Measurements from ENCODE around the gene F5.
"Not testable (repeated sequence)": the region's sequence is repeated elsewhere in the genome, so short reads cannot be mapped to it uniquely, and the experiment has no call there.

The F5 gene

GRCh38 chr1:169538998-169539871 is 47.0 kb downstream of the F5 start:
- DNase-seq, result no peak

DNA sequence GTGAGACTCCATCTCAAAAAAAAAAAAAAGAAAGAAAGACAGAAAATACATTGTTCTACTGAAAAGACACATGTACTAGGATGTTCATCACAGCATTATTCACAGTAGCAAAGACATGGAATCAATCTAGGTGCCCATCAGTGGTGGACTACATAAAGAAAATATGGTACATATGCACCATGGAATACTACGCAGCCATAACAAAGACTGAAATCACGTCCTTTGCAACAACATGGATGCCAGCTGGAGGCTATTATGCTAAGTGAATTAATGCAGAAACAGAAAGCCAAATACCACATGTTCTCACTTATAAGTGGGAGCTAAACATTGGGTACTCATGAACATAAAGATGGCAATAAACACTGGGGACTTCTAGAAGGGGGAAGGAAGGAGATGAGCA is 51.6 kb downstream of the F5 start:
- no peak for DNase-seq

DNA sequence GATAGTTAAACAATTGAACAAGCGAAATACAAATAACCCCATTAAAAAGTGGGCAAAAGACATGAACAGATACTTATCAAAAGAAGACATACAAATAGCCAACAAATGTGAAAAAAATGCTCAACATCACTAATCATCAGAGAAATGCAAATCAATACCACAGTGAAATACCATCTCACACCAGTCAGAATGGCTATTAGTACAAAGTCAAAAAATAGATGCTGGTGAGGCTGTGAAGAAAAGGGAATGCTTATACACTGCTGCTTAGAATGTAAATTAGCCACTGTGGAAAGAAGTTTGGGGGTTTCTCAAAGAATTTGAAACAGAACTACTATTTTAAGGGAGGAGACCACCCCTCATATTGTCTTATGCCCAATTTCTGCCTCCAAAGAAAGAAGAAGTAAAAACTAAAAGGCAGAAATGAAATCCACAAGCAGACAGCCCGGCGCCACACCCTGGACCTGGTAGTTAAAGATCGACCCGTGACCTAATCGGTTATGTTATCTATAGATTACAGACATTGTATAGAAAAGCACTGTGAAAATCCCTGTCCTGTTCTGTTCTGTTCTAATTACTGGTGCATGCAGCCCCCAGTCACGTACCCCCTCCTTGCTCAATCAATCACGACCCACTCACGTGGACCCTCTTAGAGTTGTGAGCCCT is 52.6 kb downstream of the F5 start:
- not testable (repeated sequence) for DNase-seq

GRCh38 chr1:169530448-169530847 is 55.8 kb downstream of the F5 start:
- no peak for DNase-seq

- DNase-seq, result no peak
Measured at GRCh38 chr1:169529068-169529642, 57.1 kb downstream of the F5 start.

- DNase-seq, result no peak
Measured at GRCh38 chr1:169528215-169529067, 57.8 kb downstream of the F5 start.

- no peak for DNase-seq
Measured at GRCh38 chr1:169527451-169528214, 58.6 kb downstream of the F5 start.

- DNase-seq, result no peak
Measured at GRCh38 chr1:169527001-169527400, 59.3 kb downstream of the F5 start.

- no peak for DNase-seq
Measured at GRCh38 chr1:169526120-169526832, 60.0 kb downstream of the F5 start.

DNA sequence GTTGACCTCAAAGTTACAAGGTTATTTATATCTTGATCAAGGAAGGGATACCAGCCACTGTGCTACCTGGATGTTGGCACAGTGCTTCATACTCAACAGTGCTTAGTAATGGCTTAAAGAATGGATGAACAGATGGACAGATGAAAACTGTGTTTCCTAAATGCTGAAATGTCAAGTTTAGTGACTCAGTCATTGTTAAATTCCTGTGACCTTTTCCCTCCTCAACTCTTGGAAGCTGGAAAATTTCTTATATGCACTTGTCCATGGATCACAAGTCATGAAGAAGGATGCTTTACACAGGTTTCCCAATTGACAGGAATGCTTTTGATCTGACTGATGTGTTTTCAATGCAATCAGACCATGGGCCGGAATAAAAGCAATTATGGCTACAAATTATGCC is 60.9 kb downstream of the F5 start:
- DNase-seq, result no peak

DNA sequence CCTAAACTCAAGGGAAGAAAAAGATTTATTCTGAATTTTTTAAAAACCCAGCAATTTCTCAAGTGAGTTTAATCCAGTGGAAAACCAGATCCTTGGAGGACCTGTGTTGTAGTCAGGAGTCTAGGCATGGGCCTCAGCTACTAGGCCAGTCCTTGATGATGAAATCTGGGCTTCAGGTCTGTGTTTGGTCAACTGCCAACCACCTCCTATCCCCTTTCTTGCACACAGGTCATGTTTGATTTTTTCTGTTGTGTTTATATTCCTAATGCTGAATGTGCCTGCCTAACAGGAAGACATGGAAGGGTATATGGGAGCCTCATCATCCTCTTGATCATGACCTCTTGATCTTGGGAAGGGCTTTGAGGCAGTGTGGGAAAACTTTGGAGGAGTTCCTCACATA is 62.4 kb downstream of the F5 start:
- no peak for DNase-seq

DNA sequence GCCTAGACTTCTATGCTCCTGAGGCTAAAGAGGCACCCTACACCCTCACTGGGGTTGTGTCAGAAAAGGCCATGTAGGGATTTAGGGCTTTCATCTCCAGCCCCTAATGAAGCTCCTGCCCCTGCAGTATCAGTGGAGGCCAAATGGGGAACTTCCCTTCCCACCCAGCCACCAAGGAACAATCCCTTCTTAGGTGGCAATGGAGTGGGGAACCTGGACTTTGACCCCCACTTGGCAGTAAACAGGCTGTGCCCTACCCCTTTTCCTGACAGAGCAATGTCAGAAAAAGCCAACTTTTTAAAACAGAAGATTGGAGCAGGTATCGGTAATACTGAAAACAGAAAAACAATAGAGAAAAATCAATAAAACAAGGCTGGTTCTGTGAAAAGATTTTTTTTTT is 65.1 kb downstream of the F5 start:
- no peak for DNase-seq

DNA sequence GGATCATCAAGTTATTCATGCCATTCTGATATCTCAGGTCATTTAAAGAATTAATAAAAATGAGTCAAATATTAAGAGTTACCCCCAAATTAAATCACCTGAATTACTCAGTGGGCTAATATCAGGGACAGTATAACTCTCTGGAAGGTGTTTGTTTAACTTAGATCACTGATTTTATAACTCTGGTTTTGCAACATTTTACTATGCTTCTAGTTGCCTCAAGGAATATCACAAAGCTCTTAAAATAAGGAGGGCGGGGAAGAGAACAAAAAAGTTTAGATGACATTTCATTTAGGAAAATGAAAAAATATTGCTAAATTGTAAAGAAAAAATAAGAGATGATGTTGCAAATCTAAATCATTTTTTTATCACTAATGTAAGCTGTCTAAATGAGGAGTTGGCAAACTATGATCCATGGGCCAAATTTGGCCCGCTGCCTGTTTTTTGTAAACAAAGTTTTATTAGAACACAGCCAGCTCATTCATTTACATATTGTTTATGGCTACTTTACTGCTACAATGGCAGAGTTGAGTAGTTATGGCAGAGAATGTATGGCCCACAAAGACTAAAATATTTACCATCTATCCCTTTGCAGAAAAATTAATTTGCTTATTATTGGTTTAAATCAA is 68.6 kb downstream of the F5 start:
- no peak for DNase-seq

DNA sequence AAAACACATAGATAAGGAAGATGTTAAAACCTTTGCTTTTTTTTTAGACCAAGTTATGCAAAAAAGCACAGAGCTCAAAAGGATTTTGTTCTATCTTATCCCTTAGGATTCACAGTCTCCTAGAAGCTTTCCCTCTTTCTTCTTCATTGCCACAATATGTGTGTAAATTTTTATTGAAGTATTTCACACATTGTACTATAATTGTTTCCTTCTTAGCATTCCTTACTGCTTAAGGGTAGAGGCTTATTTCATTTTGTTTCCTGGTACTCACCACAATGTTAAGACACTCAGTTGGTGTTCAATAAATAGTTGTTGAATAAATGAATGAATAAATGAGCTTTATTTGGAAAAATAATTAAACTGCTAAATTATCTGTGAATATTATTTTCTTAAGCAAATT is 70.6 kb downstream of the F5 start:
- DNase-seq, result no peak

- DNase-seq, result no peak
Measured at GRCh38 chr1:169514566-169515270, 71.6 kb downstream of the F5 start.

DNA sequence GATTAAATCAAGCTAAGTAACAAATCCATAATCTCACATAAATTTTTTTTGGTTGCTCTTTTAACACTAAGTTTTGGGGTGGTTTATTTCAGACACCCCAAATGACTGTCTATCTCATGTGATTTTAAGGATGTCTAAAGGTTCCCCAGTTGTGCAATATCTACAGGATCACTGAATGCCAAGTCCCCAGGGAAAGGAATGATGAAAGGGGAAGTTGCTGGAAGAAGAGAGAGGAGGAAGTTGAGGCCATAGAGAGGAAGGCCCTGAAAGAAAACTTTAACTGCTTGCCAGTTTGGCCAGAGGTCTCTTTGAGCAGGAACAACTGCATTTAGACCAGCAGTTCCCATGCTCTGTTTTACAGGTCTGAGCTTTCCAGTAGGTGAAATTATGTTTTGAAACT is 73.1 kb downstream of the F5 start:
- no peak for DNase-seq

DNA sequence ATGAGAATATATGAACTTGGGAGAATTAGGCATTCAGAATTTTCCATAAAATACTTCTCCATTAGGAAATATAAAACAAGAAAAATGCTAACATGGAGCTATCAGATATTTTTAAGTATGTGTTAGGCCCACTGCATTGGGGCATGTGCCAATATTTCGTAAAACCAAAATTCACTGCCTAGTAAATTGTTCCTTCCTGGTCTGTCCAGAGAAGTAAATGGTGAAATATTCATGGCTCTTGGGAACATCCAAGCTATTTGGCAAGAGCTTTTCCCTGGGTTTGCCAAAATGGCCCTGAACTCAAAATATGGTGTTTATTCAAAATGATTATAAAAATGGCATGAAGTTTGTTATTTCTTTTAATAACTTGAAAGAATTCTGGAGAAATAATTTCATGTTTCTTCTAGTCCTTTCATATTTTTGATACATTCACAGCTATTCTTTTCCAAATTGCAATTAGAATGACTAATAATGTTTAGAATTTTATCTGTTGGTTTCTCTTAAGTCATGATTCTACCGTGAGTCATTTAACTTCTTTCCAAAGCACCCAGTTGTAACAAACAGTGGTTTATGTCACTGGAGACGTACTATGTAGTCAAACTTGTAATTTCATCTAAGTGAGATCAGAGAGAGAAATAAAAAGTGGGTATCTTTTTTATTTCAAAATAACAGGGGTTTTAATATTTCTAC is 74.8 kb downstream of the F5 start:
- no peak for DNase-seq

- DNase-seq, result no peak
Measured at GRCh38 chr1:169510060-169510459, 76.2 kb downstream of the F5 start.

DNA sequence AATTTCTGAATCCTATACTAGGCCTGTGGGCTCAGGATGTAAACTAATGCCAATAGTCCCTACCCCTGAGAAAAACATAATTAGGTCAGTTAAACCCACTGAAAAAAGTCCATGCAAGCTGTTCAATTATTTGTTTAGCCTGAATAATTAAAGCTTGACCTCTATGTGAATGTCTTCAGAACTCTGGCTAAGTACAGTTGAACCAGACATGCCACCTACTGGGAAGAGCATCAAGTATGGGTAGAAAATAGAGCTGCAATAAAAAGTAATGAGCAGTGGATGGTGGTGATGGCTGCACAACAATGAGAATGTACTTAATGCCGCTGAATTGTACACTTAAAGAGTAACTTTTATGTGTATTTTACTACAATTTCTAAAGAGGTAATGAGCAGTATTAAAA is 76.9 kb downstream of the F5 start:
- DNase-seq, result no peak
